ENCODE measurements around the gene MPPE1. TPM values are rescaled to one million over a fixed set of nuclear protein-coding genes. Genes with fewer than 3 reads are reported as not detected.

The MPPE1 gene
- total and polyA plus RNA-seq, 9 of the 15 experiments (the other 6 are each of a cell fraction or from before 2014, with no cell fraction given), result 10.7 to 19.5 (median 13.3) TPM

GRCh38 chr18:11947214-11948191 lies 39.4 kb upstream of the MPPE1 start (continued):
- TF ChIP-seq ATF6 (CRISPR knock-in tag; IDR thresholded peaks at IDR 0.05) (0 out of 2 replicates have a peak, but pooled peaks have one; percentile 48), ETS1 (conservative IDR thresholded peaks at IDR 0.05; ENCODE audit: control insufficient read depth, low read depth, low read length) (no peak; the same call in 1 of the 2 replicates), CCNT2 (IDR thresholded peaks at IDR 0.05; ENCODE audit: borderline replicate concordance, extremely low read depth, insufficient read length, low read depth, low read length) (peak; percentile 93), MAFG (tag; conservative IDR thresholded peaks at IDR 0.05) (peak; percentile 99), CC2D1A (IDR thresholded peaks at IDR 0.05) (peak; percentile 49), HMG20A (CRISPR knock-in tag; conservative IDR thresholded peaks at IDR 0.05) (no peak), PML (IDR thresholded peaks at IDR 0.05; ENCODE audit: low read length) (peak; percentile 68), PRDM10 (IDR thresholded peaks at IDR 0.05; ENCODE audit: partially characterized antibody) (peak; percentile 87), NR0B1 (IDR thresholded peaks at IDR 0.05; ENCODE audit: partially characterized antibody) (no peak), SOX6 (IDR thresholded peaks at IDR 0.05) (peak; percentile 77), ARNT (IDR thresholded peaks at IDR 0.05) (peak; percentile 53 to 93; a peak in 3 of 4 replicates), DDX20 (tag; IDR thresholded peaks at IDR 0.05; ENCODE audit: low read depth) (no peak), GATA2 (CRISPR knock-in tag; IDR thresholded peaks at IDR 0.05) (no peak), ILK (tag; IDR thresholded peaks at IDR 0.05; ENCODE audit: borderline replicate concordance, low read depth) (no peak), TAL1 (IDR thresholded peaks at IDR 0.05) (peak; percentile 46; the same call in 1 of the 2 replicates)
- TF ChIP-seq, protein P1, sequence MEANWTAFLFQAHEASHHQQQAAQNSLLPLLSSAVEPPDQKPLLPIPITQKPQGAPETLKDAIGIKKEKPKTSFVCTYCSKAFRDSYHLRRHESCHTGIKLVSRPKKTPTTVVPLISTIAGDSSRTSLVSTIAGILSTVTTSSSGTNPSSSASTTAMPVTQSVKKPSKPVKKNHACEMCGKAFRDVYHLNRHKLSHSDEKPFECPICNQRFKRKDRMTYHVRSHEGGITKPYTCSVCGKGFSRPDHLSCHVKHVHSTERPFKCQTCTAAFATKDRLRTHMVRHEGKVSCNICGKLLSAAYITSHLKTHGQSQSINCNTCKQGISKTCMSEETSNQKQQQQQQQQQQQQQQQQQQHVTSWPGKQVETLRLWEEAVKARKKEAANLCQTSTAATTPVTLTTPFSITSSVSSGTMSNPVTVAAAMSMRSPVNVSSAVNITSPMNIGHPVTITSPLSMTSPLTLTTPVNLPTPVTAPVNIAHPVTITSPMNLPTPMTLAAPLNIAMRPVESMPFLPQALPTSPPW (CRISPR knock-in tag; IDR thresholded peaks at IDR 0.05), result peak; percentile 79
